ENCODE data around the gene CA10. TPM values are rescaled to one million over a fixed set of nuclear protein-coding genes. Genes with fewer than 3 reads are reported as not detected.

The CA10 gene
- total and polyA plus RNA-seq, 5 experiments from 2014 or later: not detected

DNA sequence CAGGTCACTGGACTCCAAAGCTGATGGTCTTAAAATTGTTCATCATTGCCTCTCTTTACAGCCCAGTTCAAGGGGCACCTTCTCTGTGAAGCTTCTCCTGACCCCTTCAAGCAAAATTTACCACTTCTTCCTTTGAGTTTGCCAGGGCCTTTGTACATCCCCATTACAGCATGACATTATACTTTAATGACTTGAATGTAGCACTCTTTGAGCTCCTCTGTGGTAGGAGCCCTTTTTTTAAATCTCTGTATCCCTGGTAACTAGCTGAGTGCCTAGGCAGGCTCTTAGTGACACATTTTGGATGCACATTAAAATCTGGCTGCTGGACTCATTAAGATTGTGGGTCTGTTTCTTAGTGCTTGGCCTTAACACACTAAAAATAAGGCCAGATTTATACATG is 412.1 kb downstream of the CA10 start:
- ATAC-seq: no peak
- peaks cover 0 to 4% (median 0%) of the 10 kb centered on the region in 5 donors for H3K27me3 Mint-ChIP-seq
- POLR2A ChIA-PET: no interaction called here
- no peaks in the 10 kb centered on the region for H3K36me3 Mint-ChIP-seq
- no peak overlapping the region for H3K4me3 Mint-ChIP-seq
- DNase-seq: no peak
- H3K9me3 Mint-ChIP-seq: no peaks in the 10 kb centered on the region
- no peak overlapping the region for H3K27ac Mint-ChIP-seq
- H3K4me1 Mint-ChIP-seq: no peaks in the 10 kb centered on the region

- DNase-seq (no peak), ATAC-seq (no peak)
- no peaks in the 10 kb centered on the region for H3K36me3 Mint-ChIP-seq
- no peaks in the 10 kb centered on the region for H3K9me3 Mint-ChIP-seq
- no peaks in the 10 kb centered on the region for H3K4me1 Mint-ChIP-seq
- POLR2A ChIA-PET: no interaction called here
- H3K27ac Mint-ChIP-seq: no peak overlapping the region
- H3K27me3 Mint-ChIP-seq: peaks cover 0 to 8% (median 0%) of the 10 kb centered on the region in 5 donors
- H3K4me3 Mint-ChIP-seq: no peak overlapping the region
Measured at GRCh38 chr17:51745993-51746392, 412.5 kb downstream of the CA10 start.

DNA sequence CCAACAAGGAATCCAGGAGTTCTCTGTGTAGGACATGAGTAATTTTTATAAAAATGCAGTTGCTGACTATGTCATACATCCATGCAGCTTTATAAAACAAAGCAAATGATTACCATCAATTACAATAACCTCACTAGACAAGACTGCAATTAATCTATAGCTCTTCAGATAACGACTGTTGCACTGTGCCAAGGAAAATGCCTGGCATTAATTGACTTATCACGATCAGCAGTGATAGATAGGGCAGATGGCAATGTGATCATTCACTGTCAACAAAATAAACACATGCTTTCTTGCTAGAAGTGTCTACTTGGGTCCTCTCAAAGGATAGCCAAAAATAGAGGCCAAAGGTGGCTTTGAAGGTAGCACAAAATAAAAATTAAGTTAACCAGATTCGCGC is 415.0 kb downstream of the CA10 start:
- no peaks in the 10 kb centered on the region for H3K9me3 Mint-ChIP-seq
- POLR2A ChIA-PET: no interaction called here
- ATAC-seq (no peak), DNase-seq (no peak)
- H3K27ac Mint-ChIP-seq: no peak overlapping the region
- no peak overlapping the region for H3K4me3 Mint-ChIP-seq
- peaks cover 3 to 16% (median 6%) of the 10 kb centered on the region in 5 donors for H3K27me3 Mint-ChIP-seq
- no peaks in the 10 kb centered on the region for H3K36me3 Mint-ChIP-seq
- H3K4me1 Mint-ChIP-seq: no peaks in the 10 kb centered on the region

GRCh38 chr17:51742571-51742970 is 415.9 kb downstream of the CA10 start:
- H3K4me3 Mint-ChIP-seq: no peak overlapping the region
- no peaks in the 10 kb centered on the region for H3K4me1 Mint-ChIP-seq
- ATAC-seq (no peak), DNase-seq (no peak)
- H3K27ac Mint-ChIP-seq: no peak overlapping the region
- no peaks in the 10 kb centered on the region for H3K36me3 Mint-ChIP-seq
- POLR2A ChIA-PET: no interaction called here
- peaks cover 3 to 16% (median 6%) of the 10 kb centered on the region in 5 donors for H3K27me3 Mint-ChIP-seq
- H3K9me3 Mint-ChIP-seq: no peaks in the 10 kb centered on the region

GRCh38 chr17:51741458-51741857 is 417.1 kb downstream of the CA10 start:
- Mint-ChIP-seq H3K4me1 (no peaks in the 10 kb centered on the region), H3K27me3 (peaks cover 3 to 16% (median 6%) of the 10 kb centered on the region in 5 donors)
- POLR2A ChIA-PET: no interaction called here

DNA sequence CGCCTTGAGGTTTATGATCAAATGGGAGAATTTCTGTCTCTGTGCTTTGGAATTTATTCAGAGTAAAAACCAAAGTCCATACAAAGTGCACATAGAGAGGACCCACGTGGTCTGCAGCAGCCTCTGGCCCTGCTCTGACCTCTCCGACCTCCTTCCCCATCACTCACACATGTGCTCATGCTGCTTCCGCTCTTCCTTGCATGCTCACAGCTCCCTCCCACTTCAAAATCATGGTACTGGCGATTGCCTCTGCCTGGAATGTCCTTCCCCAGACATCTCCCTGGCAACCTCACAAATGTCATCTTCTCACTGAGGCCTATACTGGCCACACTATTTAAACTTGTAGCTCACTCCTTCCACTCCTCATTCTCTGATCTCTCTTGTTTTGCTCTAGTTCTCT is 418.0 kb downstream of the CA10 start:
- no peaks in the 10 kb centered on the region for H3K9me3 Mint-ChIP-seq
- POLR2A ChIA-PET: no interaction called here
- ATAC-seq (no peak), DNase-seq (no peak)
- no peak overlapping the region for H3K4me3 Mint-ChIP-seq
- peaks cover 4 to 16% (median 6%) of the 10 kb centered on the region in 5 donors for H3K27me3 Mint-ChIP-seq
- H3K27ac Mint-ChIP-seq: peak overlapping the region in 1 of 10 donors; percentile 71
- H3K36me3 Mint-ChIP-seq: no peaks in the 10 kb centered on the region
- H3K4me1 Mint-ChIP-seq: no peaks in the 10 kb centered on the region

More at GRCh38 chr17:51741458-51741857, 417.1 kb downstream of the CA10 start:
- DNase-seq (no peak), ATAC-seq (no peak)
- no peaks in the 10 kb centered on the region for H3K9me3 Mint-ChIP-seq
- H3K27ac Mint-ChIP-seq: no peak overlapping the region
- no peaks in the 10 kb centered on the region for H3K36me3 Mint-ChIP-seq
- H3K4me3 Mint-ChIP-seq: no peak overlapping the region

- DNase-seq (no peak), ATAC-seq (no peak)
- Mint-ChIP-seq H3K4me3 (no peak overlapping the region), H3K27ac (no peak overlapping the region), H3K4me1 (no peaks in the 10 kb centered on the region), H3K27me3 (peaks cover 6 to 24% (median 9%) of the 10 kb centered on the region in 5 donors), H3K9me3 (no peaks in the 10 kb centered on the region), H3K36me3 (no peaks in the 10 kb centered on the region)
- POLR2A ChIA-PET: no interaction called here
Measured at GRCh38 chr17:51739245-51739886, 419.1 kb downstream of the CA10 start.

GRCh38 chr17:51736356-51736755 is 422.2 kb downstream of the CA10 start:
- H3K27me3 Mint-ChIP-seq: peaks cover 7 to 42% (median 21%) of the 10 kb centered on the region in 5 donors
- no peaks in the 10 kb centered on the region for H3K4me1 Mint-ChIP-seq
- ATAC-seq (no peak), DNase-seq (no peak)
- no peaks in the 10 kb centered on the region for H3K36me3 Mint-ChIP-seq
- no peak overlapping the region for H3K27ac Mint-ChIP-seq
- no peaks in the 10 kb centered on the region for H3K9me3 Mint-ChIP-seq
- no peak overlapping the region for H3K4me3 Mint-ChIP-seq
- POLR2A ChIA-PET: no interaction called here

DNA sequence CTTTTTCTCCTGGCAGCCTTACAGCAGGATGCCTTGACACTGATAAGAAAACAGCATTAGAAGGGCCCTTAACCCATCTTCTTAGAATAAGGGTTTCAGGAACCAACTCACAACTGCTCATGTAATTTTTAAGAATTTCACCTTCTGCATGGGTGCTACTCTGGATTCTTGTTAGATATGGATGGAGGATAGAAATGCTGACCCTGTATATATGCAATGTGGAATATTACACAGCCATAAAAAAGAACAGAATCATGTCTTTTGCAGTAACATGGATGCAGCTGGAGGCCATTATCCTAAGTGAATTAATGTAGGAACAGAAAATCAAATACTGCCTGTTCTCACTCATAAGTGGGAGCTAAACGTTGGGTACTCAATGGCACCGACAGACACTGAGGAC is 423.5 kb downstream of the CA10 start:
- Mint-ChIP-seq H3K4me3 (no peak overlapping the region), H3K4me1 (no peaks in the 10 kb centered on the region), H3K27ac (no peak overlapping the region), H3K27me3 (peaks cover 4 to 42% (median 24%) of the 10 kb centered on the region in 5 donors), H3K9me3 (no peaks in the 10 kb centered on the region), H3K36me3 (no peaks in the 10 kb centered on the region)
- POLR2A ChIA-PET: no interaction called here
- ATAC-seq: no peak
- DNase-seq: no peak

DNA sequence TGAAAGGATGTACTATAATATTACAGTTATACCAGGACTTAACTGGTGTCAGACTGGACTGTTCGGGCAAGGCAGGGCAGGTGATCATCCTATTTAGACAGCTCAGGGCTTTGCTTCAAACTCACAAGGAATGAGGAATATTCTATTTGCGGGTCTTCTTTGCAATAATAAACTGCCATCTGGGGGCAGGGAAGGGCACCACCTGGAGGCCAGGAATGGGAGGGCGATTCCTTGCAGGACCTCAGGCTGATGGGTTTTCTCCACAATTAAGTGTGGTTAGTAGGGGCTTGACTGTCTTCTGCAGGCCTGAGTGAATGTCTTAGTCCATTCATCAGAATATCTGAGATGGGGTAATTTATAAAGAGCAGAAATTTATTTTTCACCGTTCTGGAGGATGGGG is 424.1 kb downstream of the CA10 start:
- Mint-ChIP-seq H3K36me3 (no peaks in the 10 kb centered on the region), H3K9me3 (no peaks in the 10 kb centered on the region), H3K4me1 (no peaks in the 10 kb centered on the region), H3K27me3 (peaks cover 4 to 43% (median 26%) of the 10 kb centered on the region in 5 donors), H3K27ac (no peak overlapping the region), H3K4me3 (no peak overlapping the region)
- ATAC-seq (no peak), DNase-seq (peak in 1 of 10 donors; percentile 3)
- POLR2A ChIA-PET: no interaction called here

DNA sequence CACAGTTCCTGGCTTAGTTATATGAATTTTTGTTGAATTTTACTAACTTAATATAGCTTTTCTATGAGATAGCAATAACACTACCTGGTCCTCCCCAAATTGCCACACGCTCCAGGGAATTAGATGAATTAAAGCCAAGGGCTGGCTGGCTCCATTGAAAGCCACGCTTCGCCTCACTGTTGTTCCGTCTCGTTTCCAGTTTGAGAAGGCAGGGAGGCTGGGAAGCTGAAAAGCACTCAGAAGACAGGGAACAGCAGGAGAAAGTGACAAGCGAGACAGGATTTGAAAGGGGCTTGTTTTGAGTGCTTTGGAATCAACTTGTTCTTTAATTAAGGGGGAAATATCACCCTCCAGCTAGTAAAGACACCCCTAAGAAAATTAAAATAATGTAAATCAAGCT is 425.3 kb downstream of the CA10 start:
- Mint-ChIP-seq H3K4me3 (no peak overlapping the region), H3K27me3 (peaks cover 10 to 56% (median 31%) of the 10 kb centered on the region in 5 donors), H3K4me1 (no peaks in the 10 kb centered on the region), H3K27ac (peak overlapping the region in 1 of 10 donors; percentile 70), H3K36me3 (no peaks in the 10 kb centered on the region), H3K9me3 (no peaks in the 10 kb centered on the region)
- ATAC-seq (no peak), DNase-seq (no peak)
- POLR2A ChIA-PET: no interaction called here

DNA sequence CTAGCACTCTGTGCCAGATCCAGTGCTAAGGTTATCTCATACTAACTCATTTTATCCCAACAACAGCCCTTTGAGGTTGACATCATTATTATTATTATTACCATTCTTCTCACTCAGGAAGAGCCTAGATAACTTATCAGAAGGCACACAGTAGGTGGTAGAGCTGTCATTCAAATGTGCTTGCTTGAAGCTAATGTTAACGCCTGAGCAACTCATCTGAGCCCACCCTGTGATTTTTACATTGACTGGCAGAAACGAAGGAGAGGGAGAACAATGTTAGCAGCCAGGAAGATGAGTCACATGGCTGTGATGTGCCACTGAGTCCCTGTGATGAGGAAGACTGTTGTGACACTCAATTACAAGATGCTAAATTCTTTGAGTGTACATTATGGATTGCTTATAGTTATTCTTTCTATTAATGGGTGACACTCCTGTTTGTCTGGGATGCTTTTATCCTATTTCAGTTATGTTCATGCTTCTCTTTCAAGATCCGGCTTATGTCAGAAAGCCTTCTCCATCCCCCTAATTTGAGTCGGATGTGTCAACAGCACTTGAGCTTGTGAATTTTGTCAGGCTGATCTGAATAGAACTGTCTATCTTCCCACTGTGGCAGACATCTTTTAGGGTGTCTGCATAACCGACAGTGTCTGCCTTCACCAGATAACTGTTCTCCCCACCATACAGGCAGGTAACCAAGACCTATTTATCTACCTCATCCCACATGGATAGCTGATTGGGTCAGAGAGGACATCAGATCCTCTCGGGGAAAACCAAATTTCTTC is 426.4 kb downstream of the CA10 start:
- Mint-ChIP-seq H3K9me3 (no peaks in the 10 kb centered on the region), H3K4me3 (no peak overlapping the region), H3K27me3 (peaks cover 10 to 56% (median 31%) of the 10 kb centered on the region in 5 donors), H3K36me3 (no peaks in the 10 kb centered on the region), H3K4me1 (peaks cover 0 to under 1% (median under 1%) of the 10 kb centered on the region in 4 donors), H3K27ac (no peak overlapping the region)
- POLR2A ChIA-PET: no interaction called here
- ATAC-seq: no peak
- no peak for DNase-seq

DNA sequence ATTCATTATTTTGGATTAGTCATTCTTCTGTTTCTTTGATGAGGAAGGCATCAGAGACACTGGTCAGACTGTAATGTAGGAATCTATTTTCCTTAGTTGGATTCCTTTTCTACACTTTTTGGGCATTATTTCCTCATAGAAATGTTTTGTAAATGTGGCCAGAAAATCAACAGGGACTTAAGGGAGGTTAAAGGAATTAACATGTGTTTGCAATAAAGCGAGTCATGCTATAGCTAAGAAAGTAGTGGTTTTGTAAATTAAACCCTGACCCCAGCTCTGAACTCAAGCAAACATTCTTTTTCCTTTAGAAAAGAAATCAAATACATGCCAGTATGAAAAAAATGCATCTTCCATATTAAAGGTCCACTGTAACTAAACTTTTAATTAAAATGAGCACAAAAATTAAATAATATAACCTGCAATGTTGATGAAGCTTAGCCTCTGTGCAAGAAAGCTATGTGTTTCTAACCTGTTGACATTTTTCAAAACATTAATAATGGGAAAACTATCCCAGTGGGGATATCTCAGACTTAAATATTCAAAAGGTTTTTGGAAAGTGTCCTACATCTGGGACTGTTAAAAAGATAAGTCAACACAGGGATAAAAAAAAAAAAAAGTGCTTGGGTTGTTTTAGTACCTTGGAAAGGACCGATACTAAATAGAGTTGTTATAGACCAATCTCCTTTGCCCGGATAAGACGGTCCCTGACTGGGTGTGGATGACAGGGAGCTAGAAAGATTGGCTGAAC is 428.0 kb downstream of the CA10 start:
- H3K4me1 Mint-ChIP-seq: peaks cover 0 to 3% (median under 1%) of the 10 kb centered on the region in 4 donors
- no peaks in the 10 kb centered on the region for H3K36me3 Mint-ChIP-seq
- no peak overlapping the region for H3K27ac Mint-ChIP-seq
- ATAC-seq (no peak), DNase-seq (no peak)
- POLR2A ChIA-PET: no interaction called here
- H3K27me3 Mint-ChIP-seq: peaks cover 12 to 56% (median 31%) of the 10 kb centered on the region in 5 donors
- no peak overlapping the region for H3K4me3 Mint-ChIP-seq
- no peaks in the 10 kb centered on the region for H3K9me3 Mint-ChIP-seq

Measured in naive thymus-derived CD8-positive, alpha-beta T cell (primary cell).